Activated CD4-positive, alpha-beta T cell treated with anti-CD3 and anti-CD28 coated beads, Interleukin-2, amount 50 U/mL, for 4 hours (primary cell): ENCODE results near the gene ZNRF3.
A peak's percentile ranks its signal among the peaks of the same experiment; 100 is the strongest.
"Not testable (repeated sequence)": the region's sequence is repeated elsewhere in the genome, so short reads cannot be mapped to it uniquely, and the experiment has no call there.

Experiments
- DNase-seq, 2 experiments: peaks; one replicate each; pipeline ENCODE4 v3.0.0-alpha.2; 2020

Gene ZNRF3

GRCh38 chr22:28908810-28909209, 25.4 kb downstream of the ZNRF3 start:
- not testable (repeated sequence) for DNase-seq

GRCh38 chr22:28909375-28909774, 26.0 kb downstream of the ZNRF3 start:
- peak; percentile 43 to 54 for DNase-seq

- no peak for DNase-seq
Measured at GRCh38 chr22:28910569-28911303, 27.4 kb downstream of the ZNRF3 start.

GRCh38 chr22:28911304-28911690, 27.9 kb downstream of the ZNRF3 start:
- DNase-seq: no peak

- DNase-seq: no peak
Measured at GRCh38 chr22:28911777-28912669, 28.7 kb downstream of the ZNRF3 start.

GRCh38 chr22:28914201-28914600, 30.8 kb downstream of the ZNRF3 start:
- no peak for DNase-seq

- no peak for DNase-seq
Measured at GRCh38 chr22:28915969-28916368, 32.6 kb downstream of the ZNRF3 start.

GRCh38 chr22:28917747-28918549, 34.6 kb downstream of the ZNRF3 start:
- no peak for DNase-seq

- DNase-seq: no peak
Measured at GRCh38 chr22:28918550-28919271, 35.3 kb downstream of the ZNRF3 start.

GRCh38 chr22:28920757-28921584, 37.6 kb downstream of the ZNRF3 start:
- DNase-seq: no peak

GRCh38 chr22:28921585-28921879, 38.2 kb downstream of the ZNRF3 start:
- no peak for DNase-seq

GRCh38 chr22:28922540-28923244, 39.3 kb downstream of the ZNRF3 start:
- no peak for DNase-seq

GRCh38 chr22:28923826-28924732, 40.7 kb downstream of the ZNRF3 start:
- DNase-seq: no peak

- no peak for DNase-seq
Measured at GRCh38 chr22:28925916-28926315, 42.5 kb downstream of the ZNRF3 start.

GRCh38 chr22:28927630-28928029, 44.3 kb downstream of the ZNRF3 start:
- no peak for DNase-seq

- DNase-seq: no peak
Measured at GRCh38 chr22:28929197-28929596, 45.8 kb downstream of the ZNRF3 start.

GRCh38 chr22:28930357-28931007, 47.1 kb downstream of the ZNRF3 start:
- no peak for DNase-seq

- DNase-seq: no peak
Measured at GRCh38 chr22:28931844-28932567, 48.6 kb downstream of the ZNRF3 start.

GRCh38 chr22:28933321-28933720, 49.9 kb downstream of the ZNRF3 start:
- no peak for DNase-seq
